Measurements from ENCODE around the gene USP9X.

- TF ChIP-seq CTCF (IDR thresholded peaks at IDR 0.05) (no peak), ZFX (IDR thresholded peaks at IDR 0.05; ENCODE audit: borderline replicate concordance) (no peak)
These were observed 174.3 kb downstream of the USP9X start for GRCh38 chrX:41259516-41259915.

All from 22Rv1 (cell line).